22Rv1 (cell line): Measurements from ENCODE around the gene CHMP2A.
"Not testable (repeated sequence)": the region's sequence is repeated elsewhere in the genome, so short reads cannot be mapped to it uniquely, and the experiment has no call there.

Experiments
- CTCF ChIP-seq: fragments of 450-650 bp; IDR thresholded peaks from 2 replicates; pipeline ENCODE4 v1.5.1; 2017; ENCODE audit warnings: mild to moderate bottlenecking
- ZFX ChIP-seq: fragments of 450-650 bp; IDR thresholded peaks from 2 replicates; pipeline ENCODE4 v1.6.1; 2017; ENCODE audit warnings: antibody characterized with exemption, borderline replicate concordance

DNA sequence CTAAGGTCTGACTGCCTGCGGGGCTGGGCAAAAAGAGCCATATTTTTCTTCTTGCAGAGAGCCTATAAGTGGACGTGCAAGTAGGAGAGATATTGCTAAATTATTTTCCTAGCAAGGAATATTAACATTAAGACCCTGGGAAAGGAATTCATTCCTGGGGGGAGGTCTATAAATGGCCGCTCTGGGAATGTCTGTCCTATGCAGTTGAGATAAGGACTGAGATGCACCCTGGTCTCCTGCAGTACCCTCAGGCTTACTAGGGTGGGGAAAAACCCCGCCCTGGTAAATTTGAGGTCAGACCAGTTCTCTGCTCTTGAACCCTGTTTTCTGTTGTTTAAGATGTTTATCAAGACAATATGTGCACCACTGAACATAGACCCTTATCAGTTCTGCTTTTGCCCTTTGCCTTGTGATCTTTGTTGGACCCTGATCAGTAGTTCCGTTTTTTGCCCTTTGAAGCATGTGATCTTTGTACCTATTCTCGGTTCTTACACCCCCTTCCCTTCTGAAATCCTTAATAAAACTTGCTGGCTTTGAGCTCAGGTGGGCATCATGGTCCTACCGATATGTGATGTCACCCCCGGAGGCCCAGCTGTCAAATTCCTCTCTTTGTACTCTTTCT is 47.2 kb downstream of the CHMP2A start:
- TF ChIP-seq CTCF, ZFX: not testable (repeated sequence)
